KOPT-K1 (cell line): ENCODE results near the gene PRR5L.

Experiments used
- H3K27ac ChIP-seq: fragments of 200-600 bp; sonication (generic); 2 replicates; pipeline ENCODE4 v1.5.1; 2016; ENCODE audit warnings: antibody characterized with exemption, mild to moderate bottlenecking, low read depth, low read length; ENCODE audit not compliant: poor library complexity, severe bottlenecking
- H3K36me3 ChIP-seq: fragments of 200-600 bp; sonication (generic); 2 replicates; pipeline ENCODE4 v1.5.1; 2017; ENCODE audit warnings: antibody characterized with exemption, mild to moderate bottlenecking, low read length, moderate library complexity; ENCODE audit not compliant: insufficient read depth
- H3K9me3 ChIP-seq: fragments of 200-600 bp; sonication (generic); 2 replicates; pipeline ENCODE4 v1.5.1; 2017; ENCODE audit warnings: antibody characterized with exemption, low read length, mild to moderate bottlenecking; ENCODE audit not compliant: insufficient read depth, poor library complexity, severe bottlenecking

Gene PRR5L

DNA sequence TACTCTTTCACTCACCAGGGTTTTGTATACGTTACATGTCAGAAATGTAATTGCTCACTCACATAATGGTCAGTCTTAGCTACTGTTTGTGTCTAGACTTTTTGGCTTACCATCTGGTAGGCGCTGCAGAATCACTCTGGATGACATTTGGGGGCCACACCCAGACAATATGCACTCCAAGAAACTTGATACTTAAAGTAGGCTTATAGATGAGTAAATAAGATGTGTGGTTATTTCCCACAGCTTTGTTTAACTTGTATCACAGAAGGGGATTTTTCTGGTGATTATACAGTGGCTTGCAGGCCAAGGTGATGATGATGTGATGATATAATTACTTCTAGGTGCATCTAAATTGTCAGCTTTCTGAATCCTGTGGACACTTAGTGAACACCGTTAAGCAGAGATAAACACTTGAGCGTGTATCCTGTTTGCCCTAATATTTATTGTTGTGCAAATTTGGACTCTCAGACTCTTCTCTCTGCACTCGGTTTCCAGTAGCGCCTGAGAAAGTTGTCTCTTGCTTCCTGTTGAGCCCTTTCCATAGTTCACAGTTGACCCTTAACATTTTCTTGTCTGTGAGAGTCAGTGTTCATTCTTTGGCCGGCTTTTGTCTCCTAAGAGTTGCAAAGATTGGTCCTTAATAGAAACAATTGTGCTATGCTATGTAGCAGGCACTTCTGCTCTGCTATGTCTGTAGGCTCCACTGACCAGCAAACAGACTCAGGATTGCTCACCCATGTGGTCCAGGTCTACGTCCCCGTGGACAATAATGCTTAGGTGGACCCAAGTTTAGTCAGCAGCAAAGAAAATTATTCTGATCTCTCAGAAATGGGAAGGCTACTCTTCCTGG lies 89.3 kb downstream of the PRR5L start:
- H3K9me3 ChIP-seq, result no peaks in the 10 kb centered on the region
- H3K27ac ChIP-seq, result no peak overlapping the region
- H3K36me3 ChIP-seq, result no peaks in the 10 kb centered on the region

GRCh38 chr11:36386411-36386810 lies 90.3 kb downstream of the PRR5L start:
- Histone ChIP-seq H3K9me3 (no peaks in the 10 kb centered on the region), H3K36me3 (no peaks in the 10 kb centered on the region), H3K27ac (no peak overlapping the region)

- Histone ChIP-seq H3K9me3 (no peaks in the 10 kb centered on the region), H3K27ac (no peak overlapping the region), H3K36me3 (no peaks in the 10 kb centered on the region)
Observed at GRCh38 chr11:36388071-36388470, 92.0 kb downstream of the PRR5L start.

DNA sequence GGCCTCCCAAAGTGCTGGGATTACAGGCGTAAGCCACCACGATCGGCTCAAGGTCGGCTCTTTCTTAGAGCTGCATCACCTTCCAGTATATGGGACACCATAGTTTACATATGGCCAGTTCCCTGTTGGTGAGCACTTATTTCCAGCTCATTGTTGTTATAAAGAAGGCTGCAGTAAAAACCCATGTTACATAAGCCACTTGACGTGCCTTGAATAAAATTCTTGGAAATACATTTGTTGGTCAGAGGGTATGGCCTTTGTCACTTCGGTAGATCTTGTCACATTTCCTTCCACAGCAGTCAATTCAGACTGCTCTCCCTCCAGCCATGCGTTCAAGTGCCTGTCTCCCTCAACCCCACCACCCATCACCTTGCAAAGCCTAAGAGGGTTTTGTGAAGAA lies 92.9 kb downstream of the PRR5L start:
- Histone ChIP-seq H3K27ac (no peak overlapping the region), H3K36me3 (no peaks in the 10 kb centered on the region), H3K9me3 (no peaks in the 10 kb centered on the region)

DNA sequence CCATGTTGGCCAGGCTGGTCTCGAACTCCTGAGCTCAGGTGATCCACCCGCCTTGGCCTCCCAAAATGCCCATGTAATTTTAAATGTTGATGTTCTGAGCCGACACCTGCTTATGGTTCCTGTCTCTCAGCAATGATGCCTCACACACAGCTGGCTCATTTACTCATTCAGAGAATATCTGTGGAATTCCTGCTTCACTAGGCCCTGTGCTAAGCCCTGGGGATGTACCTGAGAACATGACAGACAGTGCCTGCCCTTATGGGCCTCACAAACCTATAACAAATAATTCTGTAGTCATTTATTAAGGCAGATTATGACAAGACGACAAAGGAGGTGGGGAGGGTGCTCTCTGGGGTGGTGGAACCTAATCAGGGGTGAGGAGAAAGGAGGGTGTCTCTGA lies 93.7 kb downstream of the PRR5L start:
- Histone ChIP-seq H3K9me3 (no peaks in the 10 kb centered on the region), H3K36me3 (no peaks in the 10 kb centered on the region), H3K27ac (no peak overlapping the region)

DNA sequence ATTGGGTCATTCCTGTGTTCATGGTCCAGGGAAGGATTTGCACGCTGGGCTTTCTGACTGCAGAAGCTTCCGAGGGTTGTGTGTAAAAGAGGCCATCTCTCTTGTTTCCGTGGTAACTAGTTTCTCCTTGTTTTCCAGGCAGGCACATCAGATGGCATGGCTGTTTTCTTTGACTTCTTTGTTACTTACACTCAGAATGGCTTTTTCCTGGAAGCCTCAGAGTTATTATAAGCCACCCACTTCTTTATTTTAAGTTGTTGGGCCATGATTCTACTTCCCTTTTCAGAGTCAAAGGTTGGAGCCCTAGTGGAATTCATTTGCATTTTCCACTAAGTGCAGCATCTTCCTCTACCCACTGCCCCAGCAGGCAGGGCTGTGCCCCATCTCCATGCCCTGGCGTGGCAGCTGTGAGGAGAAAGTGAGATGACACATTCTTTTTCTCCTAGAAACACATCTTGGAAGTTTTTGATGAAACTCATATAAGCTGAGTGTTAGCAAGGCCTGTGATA lies 94.9 kb downstream of the PRR5L start:
- Histone ChIP-seq H3K9me3 (no peaks in the 10 kb centered on the region), H3K36me3 (no peaks in the 10 kb centered on the region), H3K27ac (no peak overlapping the region)

DNA sequence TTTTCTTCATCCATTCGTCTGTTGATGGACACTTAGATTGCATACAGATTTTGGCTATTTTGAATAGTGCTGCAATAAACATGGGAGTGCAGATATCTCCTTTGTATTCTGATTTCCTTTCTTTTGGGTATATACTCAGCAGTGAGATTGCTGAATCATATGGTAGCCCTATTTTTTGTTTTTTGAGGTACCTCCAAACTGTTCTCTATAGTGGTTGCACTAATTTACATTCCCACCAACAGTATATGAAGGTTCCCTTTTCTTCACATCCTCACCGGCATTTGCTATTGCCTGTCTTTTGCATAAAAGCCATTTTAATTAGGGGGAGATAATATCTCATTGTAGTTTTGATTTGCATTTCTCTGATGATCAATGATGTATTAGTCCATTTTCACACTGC lies 96.1 kb downstream of the PRR5L start:
- Histone ChIP-seq H3K9me3 (no peaks in the 10 kb centered on the region), H3K36me3 (no peaks in the 10 kb centered on the region), H3K27ac (no peak overlapping the region)

- Histone ChIP-seq H3K36me3 (no peaks in the 10 kb centered on the region), H3K27ac (no peak overlapping the region)
Observed at GRCh38 chr11:36394056-36394455, 98.0 kb downstream of the PRR5L start.

DNA sequence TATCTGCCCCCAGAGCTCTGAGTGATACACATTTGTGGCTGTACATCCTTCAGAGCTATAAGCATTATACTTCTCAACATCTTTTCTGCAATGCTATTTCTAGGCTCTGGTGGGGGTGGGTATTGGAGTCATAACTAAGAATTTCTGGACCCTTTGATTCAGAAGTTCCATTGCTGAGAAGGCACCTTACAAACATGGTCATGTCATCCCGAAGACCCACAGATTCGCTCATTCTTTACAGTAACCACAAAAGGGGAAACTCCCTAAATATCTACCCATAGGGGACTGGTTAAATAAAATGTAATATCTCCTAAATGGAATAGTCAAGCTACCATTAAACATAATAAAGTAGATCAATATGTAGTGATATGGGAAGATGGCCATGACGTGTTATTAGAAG lies 98.8 kb downstream of the PRR5L start:
- H3K36me3 ChIP-seq, result no peaks in the 10 kb centered on the region
- no peak overlapping the region for H3K27ac ChIP-seq
- H3K9me3 ChIP-seq, result no peaks in the 10 kb centered on the region

More at GRCh38 chr11:36394056-36394455, 98.0 kb downstream of the PRR5L start:
- no peaks in the 10 kb centered on the region for H3K9me3 ChIP-seq

DNA sequence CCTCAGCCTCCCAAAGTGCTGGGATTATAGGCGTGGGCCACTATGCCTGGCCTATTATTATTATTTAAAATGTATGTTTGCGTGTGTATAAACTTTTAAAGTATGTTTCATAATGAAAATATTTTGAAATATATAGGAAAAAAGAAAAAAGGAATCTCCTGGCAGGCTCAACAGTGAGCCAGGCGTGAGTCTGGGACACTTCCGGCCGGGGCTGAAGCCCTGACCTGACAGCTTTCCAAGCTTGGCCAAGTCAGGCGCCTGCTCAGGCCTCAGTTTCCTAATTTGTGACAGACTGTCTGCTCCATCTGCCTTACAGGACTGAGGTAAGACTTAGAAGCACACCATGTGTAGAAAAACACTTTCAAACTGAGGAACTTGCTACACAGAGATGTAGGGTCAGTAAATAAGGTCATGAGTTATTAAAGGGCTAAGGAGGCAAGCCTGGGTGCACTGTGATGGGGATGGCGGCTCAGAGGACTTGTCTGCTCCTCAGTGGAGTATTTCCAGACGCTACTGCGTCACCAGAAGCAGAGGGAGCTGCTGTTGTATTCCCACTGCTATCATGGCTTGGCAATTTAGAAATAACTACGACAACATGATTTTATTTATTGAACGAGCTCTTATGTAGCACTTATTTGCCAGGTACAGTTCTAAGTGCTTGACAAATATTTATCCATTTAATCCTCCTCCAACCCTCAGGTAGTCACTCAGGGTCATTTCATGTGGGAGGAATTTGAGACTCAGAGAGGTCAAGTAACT lies 100.1 kb downstream of the PRR5L start:
- no peaks in the 10 kb centered on the region for H3K36me3 ChIP-seq
- H3K9me3 ChIP-seq, result no peaks in the 10 kb centered on the region
- no peak overlapping the region for H3K27ac ChIP-seq

DNA sequence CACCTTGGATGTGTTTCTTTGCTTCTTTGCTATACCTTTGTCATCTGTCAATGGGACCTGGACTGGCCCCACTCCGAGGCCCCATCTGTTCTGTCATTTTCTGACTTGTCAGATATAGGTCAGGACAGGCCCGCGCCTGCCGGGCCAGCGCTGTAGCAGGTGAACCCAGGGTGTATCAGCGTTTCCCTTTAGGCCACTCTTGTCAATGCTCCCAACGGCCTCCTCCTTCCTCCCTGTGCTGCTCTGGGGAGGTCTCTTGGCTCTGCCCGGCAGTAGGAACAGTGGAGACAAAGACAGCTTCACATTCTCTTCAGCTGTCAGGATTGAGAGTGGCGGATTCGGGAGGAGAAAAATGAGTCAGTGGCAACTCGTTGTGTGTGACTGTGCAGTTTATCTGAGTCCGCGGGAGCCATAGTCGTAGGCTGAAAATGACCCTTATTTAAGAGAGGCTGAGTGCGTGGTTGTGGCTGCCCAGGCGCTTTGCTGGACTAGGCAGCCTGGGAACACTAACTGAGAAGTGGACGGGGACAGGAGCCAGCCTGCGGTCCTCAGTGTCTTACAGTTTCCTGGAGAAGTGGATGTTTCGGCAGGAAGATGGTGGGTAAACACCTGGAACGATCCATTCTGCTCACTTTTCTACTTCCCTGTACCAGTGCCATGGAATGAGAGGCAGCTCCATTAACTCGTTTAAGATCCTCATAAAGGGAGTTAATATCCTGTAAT lies 102.3 kb downstream of the PRR5L start:
- Histone ChIP-seq H3K36me3 (no peaks in the 10 kb centered on the region), H3K9me3 (no peaks in the 10 kb centered on the region), H3K27ac (no peak overlapping the region)

GRCh38 chr11:36399236-36399635 lies 103.1 kb downstream of the PRR5L start:
- H3K9me3 ChIP-seq, result no peaks in the 10 kb centered on the region
- H3K36me3 ChIP-seq, result no peaks in the 10 kb centered on the region
- H3K27ac ChIP-seq, result no peak overlapping the region

- H3K27ac ChIP-seq, result no peak overlapping the region
- no peaks in the 10 kb centered on the region for H3K36me3 ChIP-seq
- no peaks in the 10 kb centered on the region for H3K9me3 ChIP-seq
Observed at GRCh38 chr11:36399745-36400144, 103.7 kb downstream of the PRR5L start.

DNA sequence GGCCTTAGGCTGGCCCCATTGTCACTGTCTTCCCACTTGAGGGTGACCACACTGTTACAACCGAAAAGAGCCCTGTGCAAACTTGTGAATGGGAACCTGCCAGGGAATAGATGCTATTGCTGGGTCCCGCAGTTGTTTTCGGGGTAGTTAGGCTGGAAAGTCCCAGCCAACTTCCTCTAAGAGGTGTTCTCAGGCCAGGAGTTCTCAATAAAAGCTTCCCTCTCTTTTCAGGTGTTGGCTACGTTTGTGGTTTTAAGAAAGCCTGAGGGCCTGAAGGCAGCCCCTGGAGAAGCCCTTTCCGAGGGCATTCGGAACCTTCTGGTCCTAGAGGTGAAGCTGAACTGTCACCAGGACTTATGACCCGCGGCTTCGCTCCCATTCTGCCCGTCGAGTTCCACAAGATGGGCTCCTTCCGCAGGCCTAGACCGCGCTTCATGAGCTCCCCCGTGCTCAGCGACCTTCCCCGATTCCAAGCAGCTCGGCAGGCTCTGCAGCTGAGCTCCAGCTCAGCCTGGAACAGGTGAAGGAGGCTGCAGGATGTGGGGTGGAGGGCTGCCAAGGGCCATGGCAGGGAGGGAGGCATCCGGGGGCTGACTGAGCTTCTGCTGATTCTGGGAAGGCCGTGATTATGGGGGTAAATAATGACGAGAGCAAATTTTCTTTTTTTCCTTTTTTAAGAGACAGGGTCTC lies 104.8 kb downstream of the PRR5L start:
- H3K9me3 ChIP-seq, result no peaks in the 10 kb centered on the region
- H3K36me3 ChIP-seq, result no peaks in the 10 kb centered on the region
- no peak overlapping the region for H3K27ac ChIP-seq
